ENCODE data around the gene FNDC7. TPM values are rescaled to one million over a fixed set of nuclear protein-coding genes. Genes with fewer than 3 reads are reported as not detected.
"Not testable (repeated sequence)": the region's sequence is repeated elsewhere in the genome, so short reads cannot be mapped to it uniquely, and the experiment has no call there.

Gene FNDC7
- total RNA-seq, 1 experiment from 2014 or later, result 0.07 TPM

DNA sequence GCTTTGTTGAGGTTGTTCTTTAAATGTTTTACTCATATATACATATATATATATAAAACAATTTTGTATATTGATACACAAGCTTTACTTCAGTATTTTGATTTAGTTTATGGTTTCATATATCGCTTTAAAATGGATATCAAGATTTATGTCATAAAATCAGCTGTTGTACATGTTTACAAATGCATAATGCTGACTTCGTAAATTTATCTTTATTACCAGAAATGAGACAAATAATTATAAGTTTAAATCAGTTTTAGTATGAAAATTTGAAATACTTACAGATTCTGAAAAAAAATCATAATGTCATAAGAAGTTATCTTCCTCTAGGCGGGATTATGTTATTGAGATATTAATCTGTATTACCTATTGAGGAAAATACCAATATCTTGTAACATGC lies 40.7 kb downstream of the FNDC7 start:
- H3K36me3 ChIP-seq, result peaks cover 35% of the 10 kb centered on the region

DNA sequence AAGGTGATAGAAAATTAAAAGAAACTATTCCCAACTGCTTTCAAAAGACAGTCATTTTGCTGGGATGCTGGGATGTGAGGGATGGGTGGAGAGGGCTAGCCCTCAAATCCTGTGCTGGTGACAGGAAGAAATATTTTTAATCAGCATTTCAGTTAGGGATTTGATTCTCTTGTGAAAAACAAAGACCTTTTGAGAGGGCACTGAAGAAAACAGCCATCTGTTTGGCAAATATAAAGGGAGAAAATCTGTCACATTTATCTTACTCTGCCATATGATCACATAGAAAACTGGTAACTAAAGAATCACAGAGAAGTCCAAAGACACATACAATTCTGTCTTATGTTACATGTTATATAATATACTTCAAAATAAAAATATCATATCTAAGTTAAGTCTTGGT lies 46.1 kb downstream of the FNDC7 start:
- H3K27me3 ChIP-seq, result no peaks in the 10 kb centered on the region
- no peaks in the 10 kb centered on the region for H3K9me3 ChIP-seq
- peaks cover 65% of the 10 kb centered on the region for H3K36me3 ChIP-seq
- DNase-seq, result no peak
- no peak overlapping the region for H3K4me3 ChIP-seq

More for the DNA sequence above, 40.7 kb downstream of the FNDC7 start:
- Histone ChIP-seq H3K27me3 (no peaks in the 10 kb centered on the region), H3K4me3 (no peak overlapping the region), H3K9me3 (no peaks in the 10 kb centered on the region)
- DNase-seq, result no peak

GRCh38 chr1:108767115-108767514 lies 54.4 kb downstream of the FNDC7 start:
- DNase-seq, result no peak
- Histone ChIP-seq H3K9me3 (no peaks in the 10 kb centered on the region), H3K36me3 (peaks cover 56% of the 10 kb centered on the region), H3K4me3 (no peak overlapping the region), H3K27me3 (no peaks in the 10 kb centered on the region)

GRCh38 chr1:108767708-108768107 lies 55.0 kb downstream of the FNDC7 start:
- H3K9me3 ChIP-seq, result no peaks in the 10 kb centered on the region
- DNase-seq, result no peak
- H3K4me3 ChIP-seq, result no peak overlapping the region
- no peaks in the 10 kb centered on the region for H3K27me3 ChIP-seq
- H3K36me3 ChIP-seq, result peaks cover 54% of the 10 kb centered on the region

- no peak for DNase-seq
- Histone ChIP-seq H3K4me3 (no peak overlapping the region), H3K27me3 (no peaks in the 10 kb centered on the region), H3K9me3 (no peaks in the 10 kb centered on the region), H3K36me3 (peaks cover 68% of the 10 kb centered on the region)
Measured at GRCh38 chr1:108777839-108778238, 65.1 kb downstream of the FNDC7 start.

DNA sequence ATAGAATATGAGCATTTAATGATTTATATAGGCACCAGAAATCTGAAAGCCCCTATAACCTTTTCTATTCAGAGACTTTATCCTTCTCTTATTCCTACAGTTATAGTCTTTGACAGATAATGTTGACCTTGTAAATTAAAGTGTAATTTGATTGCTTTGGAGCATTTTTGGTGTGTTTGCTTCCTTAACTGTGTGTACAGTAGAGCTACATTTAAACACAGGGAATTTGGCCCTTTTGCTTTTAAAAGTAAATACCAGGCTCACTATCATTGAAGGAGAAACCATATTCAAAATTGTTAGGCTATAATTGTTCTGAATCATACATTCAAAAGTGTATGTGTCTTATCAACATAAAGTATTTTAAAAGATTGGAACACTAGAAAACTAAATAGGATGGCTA lies 66.7 kb downstream of the FNDC7 start:
- H3K27me3 ChIP-seq, result no peaks in the 10 kb centered on the region
- DNase-seq, result no peak
- H3K4me3 ChIP-seq, result no peak overlapping the region
- H3K36me3 ChIP-seq, result peaks cover 71% of the 10 kb centered on the region
- H3K9me3 ChIP-seq, result peaks cover 8% of the 10 kb centered on the region; the same call in 1 of the 2 replicates

GRCh38 chr1:108780937-108781574 lies 68.3 kb downstream of the FNDC7 start:
- DNase-seq, result no peak
- Histone ChIP-seq H3K9me3 (peaks cover 24% of the 10 kb centered on the region), H3K36me3 (peaks cover 76% of the 10 kb centered on the region), H3K27me3 (no peaks in the 10 kb centered on the region), H3K4me3 (no peak overlapping the region)

- not testable (repeated sequence) for H3K27me3 ChIP-seq
- Histone ChIP-seq H3K9me3 (peaks cover 28% of the 10 kb centered on the region), H3K36me3 (peaks cover 76% of the 10 kb centered on the region)
Measured at GRCh38 chr1:108781575-108781944, 68.9 kb downstream of the FNDC7 start.

DNA sequence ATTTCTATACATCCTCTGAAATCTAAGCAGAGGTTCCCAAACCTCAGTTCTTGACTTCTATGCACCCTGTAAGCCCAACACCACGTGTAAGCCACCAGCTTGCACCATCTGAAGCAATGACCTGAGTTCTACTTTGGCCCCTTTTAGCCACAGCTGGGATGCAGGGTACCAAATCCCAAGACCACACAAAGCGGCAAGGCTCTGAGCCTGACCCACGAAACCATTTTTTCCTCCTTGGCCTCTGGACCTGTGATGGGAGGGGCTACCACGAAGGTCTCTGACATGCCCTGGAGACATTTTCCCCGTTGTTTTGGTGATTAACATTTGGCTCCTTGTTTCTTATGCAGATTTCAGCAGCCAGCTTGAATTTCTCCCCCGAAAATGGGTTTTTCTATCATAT lies 72.6 kb downstream of the FNDC7 start:
- Histone ChIP-seq H3K9me3 (peaks cover 28% of the 10 kb centered on the region), H3K27me3 (no peaks in the 10 kb centered on the region), H3K36me3 (peaks cover 56% of the 10 kb centered on the region), H3K4me3 (no peak overlapping the region)
- DNase-seq, result no peak

More at GRCh38 chr1:108781575-108781944, 68.9 kb downstream of the FNDC7 start:
- not testable (repeated sequence) for H3K4me3 ChIP-seq, DNase-seq

GRCh38 chr1:108785880-108786279 lies 73.2 kb downstream of the FNDC7 start:
- Histone ChIP-seq H3K9me3 (peaks cover 29% of the 10 kb centered on the region), H3K4me3 (no peak overlapping the region), H3K27me3 (no peaks in the 10 kb centered on the region), H3K36me3 (peaks cover 57% of the 10 kb centered on the region)
- DNase-seq, result no peak

- Histone ChIP-seq H3K27me3 (no peaks in the 10 kb centered on the region), H3K9me3 (peaks cover 19% of the 10 kb centered on the region), H3K36me3 (peaks cover 50% of the 10 kb centered on the region), H3K4me3 (no peak overlapping the region)
- no peak for DNase-seq
Measured at GRCh38 chr1:108791790-108792189, 79.1 kb downstream of the FNDC7 start.

Other genes with a start within 250 kb of the FNDC7 start
- 26.7 and 47.5 TPM in 2 replicates for gene EEIG2, start 152.8 kb upstream of the FNDC7 start, total RNA-seq (2014; rRNA removed; shearing (Covaris generic); ENCODE audit: low replicate concordance)
- gene HENMT1, start 51.8 kb upstream of the FNDC7 start, total RNA-seq (2014; rRNA removed; shearing (Covaris generic); ENCODE audit: low replicate concordance), result 12.3 and 20.2 TPM in 2 replicates
- gene PRPF38B, start 20.6 kb upstream of the FNDC7 start, total RNA-seq (2014; rRNA removed; shearing (Covaris generic); ENCODE audit: low replicate concordance), result 20.9 and 31.5 TPM in 2 replicates
- 20.9 and 30.1 TPM in 2 replicates for gene STXBP3, start 33.8 kb downstream of the FNDC7 start, total RNA-seq (2014; rRNA removed; shearing (Covaris generic); ENCODE audit: low replicate concordance)
- gene AKNAD1, start 144.2 kb downstream of the FNDC7 start, total RNA-seq (2014; rRNA removed; shearing (Covaris generic); ENCODE audit: low replicate concordance), result not detected in 2 replicates
- gene GPSM2, start 164.1 kb downstream of the FNDC7 start, total RNA-seq (2014; rRNA removed; shearing (Covaris generic); ENCODE audit: low replicate concordance), result 79.9 and 96.6 TPM in 2 replicates